ENCODE measurements around the gene CFAP91. TPM values are rescaled to one million over a fixed set of nuclear protein-coding genes. Genes with fewer than 3 reads are reported as not detected.

The CFAP91 gene
- total RNA-seq, 4 donors from 2014 or later: 9.4 to 28.0 (median 22.8) TPM

DNA sequence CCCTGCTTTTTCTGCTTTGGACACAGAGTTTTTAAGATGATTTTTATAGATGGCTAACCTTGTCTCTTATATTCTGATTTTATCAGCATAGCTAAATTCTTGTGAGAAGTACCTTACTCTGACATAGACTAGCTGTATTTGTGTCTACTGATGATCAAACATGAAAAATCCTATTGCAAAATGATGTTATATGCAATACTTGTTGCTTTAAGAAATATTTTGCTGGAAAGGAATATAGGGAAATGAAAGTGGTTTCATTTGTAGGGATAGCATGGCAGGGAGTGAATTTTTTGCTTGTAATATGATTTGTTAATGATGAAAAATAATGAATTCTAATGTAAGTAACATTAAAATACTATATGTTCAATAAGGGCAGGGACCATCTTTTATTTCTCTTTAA lies 35.9 kb downstream of the CFAP91 start:
- Histone ChIP-seq H3K4me3 (replicated peaks in 1 of 3) (no peak overlapping the region), H3K36me3 (peaks cover 0 to 4% of the 10 kb centered on the region in 2 donors), H3K4me1 (no peaks in the 10 kb centered on the region), H3K9me3 (no peaks in the 10 kb centered on the region), H3K27ac (no peak overlapping the region), H3K27me3 (no peaks in the 10 kb centered on the region)
- TF ChIP-seq, protein P1, sequence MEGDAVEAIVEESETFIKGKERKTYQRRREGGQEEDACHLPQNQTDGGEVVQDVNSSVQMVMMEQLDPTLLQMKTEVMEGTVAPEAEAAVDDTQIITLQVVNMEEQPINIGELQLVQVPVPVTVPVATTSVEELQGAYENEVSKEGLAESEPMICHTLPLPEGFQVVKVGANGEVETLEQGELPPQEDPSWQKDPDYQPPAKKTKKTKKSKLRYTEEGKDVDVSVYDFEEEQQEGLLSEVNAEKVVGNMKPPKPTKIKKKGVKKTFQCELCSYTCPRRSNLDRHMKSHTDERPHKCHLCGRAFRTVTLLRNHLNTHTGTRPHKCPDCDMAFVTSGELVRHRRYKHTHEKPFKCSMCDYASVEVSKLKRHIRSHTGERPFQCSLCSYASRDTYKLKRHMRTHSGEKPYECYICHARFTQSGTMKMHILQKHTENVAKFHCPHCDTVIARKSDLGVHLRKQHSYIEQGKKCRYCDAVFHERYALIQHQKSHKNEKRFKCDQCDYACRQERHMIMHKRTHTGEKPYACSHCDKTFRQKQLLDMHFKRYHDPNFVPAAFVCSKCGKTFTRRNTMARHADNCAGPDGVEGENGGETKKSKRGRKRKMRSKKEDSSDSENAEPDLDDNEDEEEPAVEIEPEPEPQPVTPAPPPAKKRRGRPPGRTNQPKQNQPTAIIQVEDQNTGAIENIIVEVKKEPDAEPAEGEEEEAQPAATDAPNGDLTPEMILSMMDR (IDR thresholded peaks at IDR 0.05): no peak
- TF ChIP-seq POLR2A (IDR thresholded peaks at IDR 0.05): no peak
- intact Hi-C loops (cut with DNase I): no loop called here
- no peak for DNase-seq

DNA sequence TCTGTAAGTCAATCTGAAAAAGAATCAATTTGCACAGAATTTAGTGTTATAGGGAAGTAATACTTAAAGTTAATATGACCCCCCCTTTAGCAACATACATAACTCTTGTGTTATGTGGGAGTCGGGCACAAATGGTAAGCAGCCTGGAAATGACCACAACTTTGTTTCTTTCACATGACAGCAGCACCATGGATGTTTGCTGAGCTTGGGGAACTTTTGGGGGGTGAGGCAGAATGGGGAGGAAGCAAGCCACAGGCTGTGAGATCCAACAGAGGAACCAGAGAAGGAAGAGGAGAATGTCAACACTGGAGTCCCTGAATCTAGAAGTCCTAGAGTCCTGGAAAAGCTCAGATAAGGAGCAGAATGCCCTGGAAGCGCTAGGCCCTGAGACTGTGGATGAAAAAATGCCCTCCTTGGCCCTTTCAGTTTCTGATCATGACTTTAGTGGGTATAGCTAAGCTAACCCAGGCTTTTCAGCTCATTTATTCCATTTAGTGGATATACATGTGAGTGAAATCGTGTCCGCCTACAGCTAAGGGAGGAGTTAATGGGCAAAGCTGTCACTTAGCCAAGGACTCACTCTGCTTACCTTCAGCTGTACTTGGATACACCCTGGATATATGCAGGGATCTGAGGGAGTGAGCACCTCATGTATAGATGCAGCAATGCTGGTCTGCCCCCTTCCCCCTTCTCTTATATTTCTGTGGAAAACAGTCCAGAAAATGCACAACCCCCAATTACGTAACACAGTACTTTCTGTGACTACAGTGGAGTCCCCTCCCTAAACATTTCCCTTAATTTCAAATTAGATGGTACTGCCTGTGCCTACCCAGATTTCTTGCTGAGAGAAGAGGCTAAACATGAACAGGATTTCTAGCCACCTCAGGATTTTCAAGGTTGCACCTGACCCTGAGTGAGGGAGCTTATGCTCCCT lies 39.1 kb downstream of the CFAP91 start:
- DNase-seq: no peak
- intact Hi-C loops (cut with DNase I): no loop called here
- peaks cover 0 to 24% of the 10 kb centered on the region in 2 donors for H3K36me3 ChIP-seq

DNA sequence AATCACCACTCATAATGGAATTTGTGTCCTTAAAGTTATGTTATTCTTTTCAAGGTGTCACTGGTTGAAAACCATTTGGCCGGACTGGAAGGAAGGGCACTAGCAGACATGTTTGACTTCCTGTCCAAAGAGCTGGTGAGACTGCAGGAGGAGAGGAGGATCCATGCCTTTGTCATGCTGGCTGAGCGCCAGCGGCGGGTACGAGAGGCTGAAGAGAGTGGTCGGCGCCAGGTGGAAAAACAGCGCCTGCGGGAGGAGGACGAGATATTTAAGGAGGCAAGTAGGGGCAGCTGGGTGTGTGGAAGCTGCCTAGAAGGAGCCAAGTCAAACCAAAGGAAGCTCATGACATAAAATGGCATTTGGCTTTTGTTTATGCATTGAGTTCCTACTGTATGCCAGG lies 41.1 kb downstream of the CFAP91 start:
- intact Hi-C loops (cut with DNase I): no loop called here
- TF ChIP-seq POLR2A (IDR thresholded peaks at IDR 0.05): no peak
- TF ChIP-seq, protein P1 (IDR thresholded peaks at IDR 0.05): no peak
- H3K27me3 ChIP-seq: no peaks in the 10 kb centered on the region
- WGBS, 2 donors: 88 to 95% methylated on average over 10 of the region's 10 CpGs
- no peak overlapping the region for H3K27ac ChIP-seq
- H3K4me1 ChIP-seq: no peaks in the 10 kb centered on the region
- DNase-seq: no peak
- H3K9me3 ChIP-seq: no peaks in the 10 kb centered on the region
- H3K4me3 ChIP-seq (replicated peaks in 1 of 3): no peak overlapping the region
- peaks cover 0 to 31% of the 10 kb centered on the region in 2 donors for H3K36me3 ChIP-seq

More for the DNA sequence above, 39.1 kb downstream of the CFAP91 start:
- H3K4me3 ChIP-seq (replicated peaks in 1 of 3): no peak overlapping the region
- no peak for TF ChIP-seq POLR2A (IDR thresholded peaks at IDR 0.05)
- TF ChIP-seq, protein P1 (IDR thresholded peaks at IDR 0.05): no peak
- WGBS, 2 donors: 93 to 96% methylated on average over 5 of the region's 5 CpGs
- H3K27ac ChIP-seq: no peak overlapping the region
- H3K4me1 ChIP-seq: no peaks in the 10 kb centered on the region
- no peaks in the 10 kb centered on the region for H3K27me3 ChIP-seq
- no peaks in the 10 kb centered on the region for H3K9me3 ChIP-seq

DNA sequence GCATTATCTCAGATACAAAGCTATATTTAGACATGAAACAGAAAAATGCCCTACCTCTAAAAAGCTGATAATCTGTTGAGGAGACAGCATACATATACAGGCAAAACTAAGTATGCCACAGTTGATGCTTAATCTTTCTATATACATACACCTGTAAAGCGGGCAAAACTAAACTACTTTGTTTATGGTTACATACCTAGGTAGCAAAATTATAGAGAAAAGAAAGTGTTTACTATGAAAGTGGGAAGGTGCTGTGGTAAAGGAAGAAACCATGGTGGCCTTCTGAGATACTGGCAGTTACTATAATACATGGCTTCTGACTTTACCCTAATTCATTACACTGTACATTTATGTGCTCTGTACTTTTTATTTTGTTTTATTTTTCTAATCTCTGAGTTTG lies 43.1 kb downstream of the CFAP91 start:
- Histone ChIP-seq H3K4me3 (replicated peaks in 1 of 3) (no peak overlapping the region), H3K27ac (no peak overlapping the region), H3K27me3 (no peaks in the 10 kb centered on the region), H3K36me3 (peaks cover 0 to 34% of the 10 kb centered on the region in 2 donors), H3K4me1 (no peaks in the 10 kb centered on the region), H3K9me3 (no peaks in the 10 kb centered on the region)
- intact Hi-C loops (cut with DNase I): no loop called here
- 94 to 96% methylated on average over 1 of the region's 1 CpG for WGBS, 2 donors
- no peak for DNase-seq
- no peak for TF ChIP-seq POLR2A (IDR thresholded peaks at IDR 0.05)
- TF ChIP-seq, protein P1 (IDR thresholded peaks at IDR 0.05): no peak

DNA sequence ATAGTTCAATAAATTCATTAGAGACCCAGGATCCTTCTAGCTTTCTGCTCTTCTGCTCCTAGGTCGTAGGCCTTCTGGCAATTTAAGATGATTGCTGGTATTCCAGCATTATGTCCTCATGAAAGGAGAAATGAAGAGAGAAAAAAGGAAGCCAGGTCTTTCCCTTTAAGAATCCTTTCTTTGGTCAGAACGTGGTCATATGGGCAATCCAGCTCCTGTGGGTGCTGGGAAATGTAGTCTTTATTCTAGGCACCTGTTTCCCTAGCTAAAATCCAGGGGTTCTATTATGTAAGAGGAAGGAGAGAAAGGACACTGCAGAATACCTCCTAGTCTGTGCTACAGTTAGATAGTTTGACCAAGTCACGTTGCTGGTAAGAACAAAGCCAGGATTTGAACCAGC lies 43.6 kb downstream of the CFAP91 start:
- Histone ChIP-seq H3K4me3 (replicated peaks in 1 of 3) (no peak overlapping the region), H3K4me1 (no peaks in the 10 kb centered on the region), H3K27ac (no peak overlapping the region), H3K9me3 (no peaks in the 10 kb centered on the region), H3K36me3 (peaks cover 0 to 34% of the 10 kb centered on the region in 2 donors), H3K27me3 (no peaks in the 10 kb centered on the region)
- intact Hi-C loops (cut with DNase I): no loop called here
- no peak for DNase-seq
- TF ChIP-seq, protein P1 (IDR thresholded peaks at IDR 0.05): no peak
- no peak for TF ChIP-seq POLR2A (IDR thresholded peaks at IDR 0.05)
- 68 to 72% methylated on average over 3 of the region's 3 CpGs for WGBS, 2 donors

Data from thyroid gland (tissue), 4 donors.